Posterior cingulate gyrus (tissue), 11 donors: ENCODE measurements around the gene RAP2C.
"Not testable (repeated sequence)": the region's sequence is repeated elsewhere in the genome, so short reads cannot be mapped to it uniquely, and the experiment has no call there.

Experiments used
- DNase-seq, 10 donors: peaks; one replicate each; pipeline versions ENCODE4 v3.0.0 to v3.0.0-alpha.2; 2020 to 2021; ENCODE audit warnings: mixed read lengths in 3 of 10
- intact Hi-C: fragments of 100-400 bp; cut with DNase I; formaldehyde crosslinking; loops from one replicate; pipeline ENCODE4 v1.15.1; 2023

RAP2C gene

DNA sequence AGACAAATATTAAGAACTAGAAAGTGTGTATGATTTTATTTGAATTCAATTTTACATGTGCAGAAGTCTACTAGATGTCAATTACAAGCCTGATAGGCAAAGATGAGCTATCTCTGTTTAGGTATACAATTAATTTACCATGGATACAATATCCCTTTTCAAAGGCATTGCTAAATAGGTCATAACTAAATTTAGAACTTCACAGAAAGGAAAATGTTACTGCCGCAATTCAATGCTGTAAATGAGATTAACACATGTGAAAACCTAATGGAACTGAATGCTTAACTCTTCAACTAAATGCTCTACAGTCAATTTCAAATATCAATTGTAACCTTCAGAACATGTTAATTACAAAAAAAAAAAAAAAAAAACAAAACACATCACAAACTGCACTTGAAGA lies 14.6 kb downstream of the RAP2C start:
- intact Hi-C loops, result no loop called here

DNA sequence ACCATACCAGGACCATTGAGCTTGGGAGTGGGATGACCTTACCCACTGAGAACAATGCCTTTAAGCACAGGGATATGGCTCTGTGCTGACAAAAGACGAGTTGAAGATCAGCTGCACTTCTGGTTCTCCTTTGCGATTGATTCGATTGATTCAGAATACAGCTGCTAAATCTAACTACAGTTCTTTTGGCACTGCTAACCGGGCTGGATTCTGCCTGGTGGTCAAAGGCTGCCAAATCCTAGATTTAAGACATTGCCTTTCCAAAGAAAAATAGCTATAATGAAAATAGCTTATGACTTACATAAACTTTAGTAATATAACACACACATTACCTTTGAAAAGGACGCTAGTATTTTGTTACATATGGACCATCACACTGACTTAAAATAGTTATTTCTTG lies 18.3 kb downstream of the RAP2C start:
- DNase-seq, result no peak
- intact Hi-C loops, result no loop called here

More for the DNA sequence above, 14.6 kb downstream of the RAP2C start:
- DNase-seq, result no peak

- intact Hi-C loops, result no loop called here
Observed at GRCh38 chrX:132199941-132200340, 19.3 kb downstream of the RAP2C start.

DNA sequence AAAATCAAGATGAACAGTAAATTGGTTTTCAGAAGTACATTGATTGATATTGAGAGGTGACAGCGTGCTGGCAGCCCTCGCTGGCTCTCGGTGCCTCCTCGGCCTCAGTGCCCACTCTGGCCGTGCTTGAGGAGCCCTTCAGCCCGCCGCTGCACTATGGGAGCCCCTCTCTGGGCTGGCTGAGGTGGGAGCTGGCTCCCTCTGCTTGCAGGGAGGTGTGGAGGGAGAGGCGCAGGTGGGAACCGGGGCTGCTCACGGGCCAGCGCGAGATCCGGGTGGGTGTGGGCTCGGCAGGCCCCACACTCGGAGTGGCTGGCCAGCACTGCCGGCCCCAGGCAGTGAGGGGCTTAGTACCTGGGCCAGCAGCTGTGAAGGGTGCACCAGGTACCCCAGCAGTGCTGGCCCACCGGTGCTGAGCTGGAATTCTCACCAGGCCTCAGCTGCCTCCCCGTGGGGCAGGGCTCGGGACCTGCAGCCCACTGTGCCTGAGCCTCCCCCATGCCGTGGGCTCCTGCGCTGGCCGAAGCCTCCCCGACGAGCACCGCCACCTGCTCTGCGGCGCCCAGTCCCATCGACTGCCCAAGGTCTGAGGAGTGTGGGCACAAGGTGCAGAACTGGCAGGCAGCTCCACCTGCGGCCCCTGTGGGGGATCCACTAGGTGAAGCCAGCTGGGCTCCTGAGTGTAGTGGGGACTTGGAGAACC lies 25.2 kb downstream of the RAP2C start:
- peak in 1 of 10 donors; percentile 68 for DNase-seq
- intact Hi-C loops, result no loop called here

More at GRCh38 chrX:132199941-132200340, 19.3 kb downstream of the RAP2C start:
- DNase-seq, result no peak

- no peak for DNase-seq
- intact Hi-C loops, result no loop called here
Observed at GRCh38 chrX:132191938-132192337, 27.3 kb downstream of the RAP2C start.

DNA sequence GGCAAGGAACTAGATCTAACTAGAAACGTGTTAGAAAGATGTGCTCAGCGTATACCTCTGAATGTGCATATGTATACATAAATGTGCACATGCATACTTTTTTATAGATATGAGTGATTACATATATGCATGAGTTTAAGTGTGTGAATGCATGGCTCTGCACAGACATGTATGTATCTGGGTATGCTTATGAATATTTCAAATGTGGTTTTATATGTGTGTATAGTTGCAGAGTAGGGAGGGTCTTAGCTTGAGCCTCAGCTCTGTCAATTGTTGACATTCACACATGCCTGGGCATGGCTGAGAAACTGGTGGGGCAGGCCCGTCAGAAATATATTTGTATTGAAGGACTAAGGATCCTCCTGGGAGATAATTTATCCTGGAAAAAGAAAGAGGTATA lies 31.1 kb downstream of the RAP2C start:
- intact Hi-C loops, result no loop called here
- DNase-seq, result no peak

DNA sequence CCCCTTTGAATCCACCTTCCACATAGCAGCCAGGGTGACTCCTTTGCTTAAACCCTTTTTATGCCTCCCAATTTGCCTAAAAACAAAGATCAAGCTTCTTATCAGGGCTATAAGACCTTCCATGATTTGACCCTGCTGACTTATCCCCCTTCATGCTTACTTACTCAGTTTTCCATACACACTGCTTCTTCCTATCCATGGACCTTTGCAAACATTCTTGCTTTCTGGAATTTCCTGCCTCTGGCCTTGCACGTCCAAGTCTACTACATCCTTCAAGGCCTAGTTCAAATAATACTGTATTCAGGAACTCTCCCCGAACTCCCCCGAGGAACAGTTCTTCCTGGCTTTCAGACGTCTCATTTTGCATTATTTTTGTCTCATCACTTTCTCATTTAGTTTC lies 31.8 kb downstream of the RAP2C start:
- intact Hi-C loops, result no loop called here

GRCh38 chrX:132184871-132185270 lies 34.4 kb downstream of the RAP2C start:
- DNase-seq, result no peak
- intact Hi-C loops, result no loop called here

More for the DNA sequence above, 31.8 kb downstream of the RAP2C start:
- DNase-seq, result no peak

DNA sequence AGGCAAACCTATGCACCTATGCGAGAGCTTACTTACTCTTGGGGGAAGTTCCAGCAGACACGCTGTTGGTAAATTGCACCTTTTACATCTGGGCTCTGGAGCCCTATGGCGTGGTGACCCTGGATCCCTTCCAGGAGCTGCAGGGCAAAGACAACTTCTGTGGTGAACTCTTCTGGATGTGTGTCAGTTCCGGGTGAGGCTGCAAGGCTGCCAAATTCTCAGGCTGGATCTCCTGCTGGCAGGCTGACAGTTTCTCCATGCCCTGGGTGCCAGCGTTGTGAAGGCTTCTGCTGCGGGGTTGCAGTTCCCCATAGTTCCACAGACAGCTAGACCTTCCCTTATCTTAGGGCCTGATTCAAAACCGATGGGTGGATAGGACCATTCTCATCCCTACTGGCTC lies 37.9 kb downstream of the RAP2C start:
- intact Hi-C loops, result no loop called here

GRCh38 chrX:132180929-132181328 lies 38.3 kb downstream of the RAP2C start:
- no peak for DNase-seq
- intact Hi-C loops, result no loop called here

More for the DNA sequence above, 37.9 kb downstream of the RAP2C start:
- DNase-seq, result no peak

- DNase-seq, result no peak
- intact Hi-C loops, result no loop called here
Observed at GRCh38 chrX:132173647-132174046, 45.6 kb downstream of the RAP2C start.

DNA sequence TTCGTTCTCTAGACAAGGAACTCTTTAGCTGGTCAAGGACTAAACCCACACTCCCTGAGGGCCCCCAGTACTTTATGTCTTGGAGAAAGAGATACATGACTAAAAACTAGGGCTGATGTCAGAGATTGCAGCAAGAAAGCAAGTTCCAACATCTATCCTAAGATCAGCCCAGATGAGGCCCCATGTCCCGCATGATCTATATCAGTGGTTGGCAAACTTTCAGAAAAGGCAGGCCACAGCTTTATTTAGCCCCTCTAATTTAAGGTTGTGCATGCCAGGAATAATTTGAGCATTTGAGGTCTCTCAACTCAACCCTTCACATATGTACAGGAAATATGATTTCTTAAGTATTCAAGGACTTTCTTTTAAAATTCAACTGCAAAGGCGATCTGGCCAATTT lies 47.4 kb downstream of the RAP2C start:
- intact Hi-C loops, result no loop called here
- no peak for DNase-seq

DNA sequence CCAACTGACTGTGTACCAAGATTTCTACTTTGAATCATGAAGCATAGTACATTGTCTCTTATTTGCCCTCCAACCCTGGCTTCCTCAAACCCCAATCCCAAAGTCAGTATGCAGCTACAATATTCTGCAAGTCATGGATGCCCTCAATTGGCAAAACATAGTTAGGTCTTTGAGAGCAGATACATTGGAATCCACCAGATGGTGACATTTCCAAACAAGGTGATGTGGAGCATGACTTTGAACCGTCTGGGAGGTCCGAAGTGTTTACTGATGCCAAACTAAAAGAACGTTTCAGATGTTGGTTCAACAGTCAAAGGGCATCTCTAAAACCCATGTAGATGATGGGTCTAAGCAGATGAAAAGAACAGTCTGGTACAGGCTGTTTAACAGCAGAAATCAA lies 47.8 kb downstream of the RAP2C start:
- DNase-seq, result no peak
- intact Hi-C loops, result no loop called here

DNA sequence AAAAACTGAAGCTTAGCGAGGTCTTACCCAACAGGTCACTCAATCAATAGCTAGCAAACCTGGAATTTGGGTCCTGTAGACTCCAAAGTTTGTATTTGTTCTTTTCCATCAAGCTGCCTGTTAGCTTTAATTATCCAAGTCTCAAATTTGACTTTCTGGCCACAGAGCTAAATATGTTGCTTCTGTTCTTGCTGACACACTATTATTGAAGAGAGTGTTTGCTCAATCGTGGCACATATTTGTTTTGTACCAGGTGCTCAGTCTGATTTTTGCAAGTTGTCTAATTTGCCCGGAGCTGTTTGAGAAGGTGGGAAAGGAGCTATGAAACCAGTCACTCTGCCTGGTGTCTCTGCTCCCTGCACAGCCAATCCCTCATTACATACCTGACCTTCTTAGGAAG lies 49.7 kb downstream of the RAP2C start:
- no peak for DNase-seq
- intact Hi-C loops, result no loop called here

GRCh38 chrX:132165651-132166050 lies 53.6 kb downstream of the RAP2C start:
- no peak for DNase-seq
- intact Hi-C loops, result no loop called here

DNA sequence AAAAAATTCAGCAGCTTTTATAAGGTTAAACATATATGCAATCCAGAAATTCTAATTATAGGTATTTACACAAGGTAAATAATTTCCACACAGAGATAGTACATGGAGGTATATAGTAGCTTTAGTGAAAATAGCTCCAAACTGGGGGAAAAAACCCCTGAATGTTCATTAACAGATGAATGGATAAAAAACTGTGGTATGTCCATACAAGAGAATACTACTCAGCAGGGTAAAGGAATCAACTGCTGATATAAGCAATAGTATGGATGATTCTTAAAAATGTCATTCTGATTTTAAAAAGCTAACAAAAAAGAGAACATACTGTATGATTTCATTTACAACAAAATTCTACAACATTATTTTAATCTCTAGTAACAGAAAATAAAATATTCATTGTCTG lies 54.2 kb downstream of the RAP2C start:
- no peak for DNase-seq
- intact Hi-C loops, result no loop called here

GRCh38 chrX:132163094-132163493 lies 56.2 kb downstream of the RAP2C start:
- intact Hi-C loops, result not testable (repeated sequence)
- peak in 2 of 10 donors; percentile 59 to 62 for DNase-seq

- DNase-seq, result no peak
- intact Hi-C loops, result no loop called here
Observed at GRCh38 chrX:132153166-132153565, 66.1 kb downstream of the RAP2C start.
